Natural killer cell (primary cell): Measurements from ENCODE around the gene MAML3. TPM values are rescaled to one million over a fixed set of nuclear protein-coding genes. Genes with fewer than 3 reads are reported as not detected.

ENCODE experiments used
- ATAC-seq, 3 donors: fragments of 150-1000 bp in 2 of 3; fragments of 200-7000 bp in 1 of 3; cut with Tn5 transposase; 1 replicate in 1 of 3; 2 replicates in 2 of 3; pipeline ENCODE4 v1.10.0; 2021; ENCODE audit warnings: mild to moderate bottlenecking in 2 of 3, moderate library complexity in 2 of 3
- DNase-seq, 2 donors: peaks; one replicate each; pipeline versions ENCODE4 v3.0.0 to v3.0.0-alpha.2; 2013 to 2021; ENCODE audit warnings: mixed read lengths in 1 of 2
- H3K27ac ChIP-seq: one replicate; pipeline ENCODE4 v1.5.1; 2013; ENCODE audit warnings: mild to moderate bottlenecking, low read length
- H3K27me3 ChIP-seq: one replicate; pipeline ENCODE4 v1.6.1; 2013; ENCODE audit warnings: low read length; ENCODE audit not compliant: control insufficient read depth, insufficient read depth
- H3K36me3 ChIP-seq: one replicate; pipeline ENCODE4 v1.6.1; 2013; ENCODE audit warnings: low read length; ENCODE audit not compliant: control insufficient read depth, insufficient read depth
- H3K4me1 ChIP-seq: one replicate; pipeline ENCODE4 v1.6.1; 2013; ENCODE audit warnings: low read length; ENCODE audit not compliant: control insufficient read depth, insufficient read depth
- H3K4me3 ChIP-seq: one replicate; pipeline ENCODE4 v1.5.1; 2013; ENCODE audit warnings: low read length
- H3K9me3 ChIP-seq: one replicate; pipeline ENCODE4 v1.6.1; 2013; ENCODE audit warnings: low read length; ENCODE audit not compliant: control insufficient read depth, insufficient read depth
- H3K27ac Mint-ChIP-seq, 2 donors: one replicate each; pipeline ENCODE4 v1.8.0; 2022; ENCODE audit warnings: mild to moderate bottlenecking in 2 of 2, mixed read lengths in 2 of 2, moderate library complexity in 1 of 2
- H3K27me3 Mint-ChIP-seq, 2 donors: one replicate each; pipeline ENCODE4 v1.8.0; 2022; ENCODE audit warnings: low read depth in 2 of 2, mixed read lengths in 2 of 2
- H3K36me3 Mint-ChIP-seq: one replicate; pipeline ENCODE4 v1.8.0; 2022; ENCODE audit warnings: mixed read lengths
- H3K4me1 Mint-ChIP-seq, 2 donors: one replicate each; pipeline ENCODE4 v1.8.0; 2022; ENCODE audit warnings: mixed read lengths in 2 of 2
- H3K4me3 Mint-ChIP-seq: one replicate; pipeline ENCODE4 v1.8.0; 2022; ENCODE audit warnings: mild to moderate bottlenecking, moderate library complexity, mixed read lengths
- H3K9me3 Mint-ChIP-seq, 2 donors: one replicate each; pipeline ENCODE4 v1.8.0; 2022; ENCODE audit warnings: mixed read lengths in 2 of 2
- CTCF ChIP-seq: fragments of 200-600 bp; IDR thresholded peaks from one replicate; pipeline ENCODE4 v1.8.0; 2022; ENCODE audit warnings: antibody characterized with exemption
- WGBS: methylation state at CpG from one replicate; pipeline ENCODE4 v1.1.7; 2013; ENCODE audit warnings: missing lambda C conversion rate; ENCODE audit not compliant: insufficient coverage; 5-methylcytosine and 5-hydroxymethylcytosine counted together
- intact Hi-C: fragments of 100-400 bp; cut with micrococcal nuclease; formaldehyde crosslinking; loops from one replicate; pipeline ENCODE4 v1.14.2; 2022
- total RNA-seq, 4 donors: library from RNA; stranded (reverse); fragments of 120-200 nt in 1 of 4; gene quantifications; one replicate each; pipeline versions ENCODE4 v1.2.3 to v1.2.4, GENCODE V29; 2013 to 2022

MAML3 gene
- total RNA-seq, 3 donors from 2014 or later (not counting 1 experiment from before 2014, with no cell fraction given): 1.7 to 5.6 (median 2.8) TPM

- TF ChIP-seq CTCF: no peak
- peak overlapping the region; percentile 84 for H3K27ac ChIP-seq
- Mint-ChIP-seq H3K9me3 (no peaks in the 10 kb centered on the region), H3K4me3 (peak overlapping the region; percentile 93), H3K27me3 (peaks cover 7 to 8% of the 10 kb centered on the region in 2 donors), H3K4me1 (peaks cover 12 to 35% of the 10 kb centered on the region in 2 donors), H3K27ac (peak overlapping the region in 1 of 2 donors; percentile 85), H3K36me3 (no peaks in the 10 kb centered on the region)
- H3K4me3 ChIP-seq: peak overlapping the region; percentile 79
- no peaks in the 10 kb centered on the region for H3K9me3 ChIP-seq
- H3K4me1 ChIP-seq: peaks cover 29% of the 10 kb centered on the region
- no peaks in the 10 kb centered on the region for H3K27me3 ChIP-seq
- no peaks in the 10 kb centered on the region for H3K36me3 ChIP-seq
- DNase-seq (peak; percentile 45 to 86), ATAC-seq (peak; percentile 38 to 66 (median 49))
- intact Hi-C loops: loop anchor here (2.0 to 5.0 kb wide), 7 partner anchors 54 to 414 kb away; partner anchors contain the start of gene SCOC
- under 1% methylated on average over 84 of the region's 84 CpGs for WGBS
Observed at GRCh38 chr4:140150886-140151698, 2.9 kb downstream of the MAML3 start.

- Mint-ChIP-seq H3K9me3 (no peaks in the 10 kb centered on the region), H3K27ac (peak overlapping the region; percentile 23 to 85), H3K27me3 (peaks cover 7 to 8% of the 10 kb centered on the region in 2 donors), H3K4me3 (peak overlapping the region; percentile 87), H3K4me1 (peaks cover 12 to 35% of the 10 kb centered on the region in 2 donors), H3K36me3 (no peaks in the 10 kb centered on the region)
- intact Hi-C loops: loop anchor here (2.0 to 5.0 kb wide), 7 partner anchors 53 to 413 kb away; partner anchors contain the start of gene SCOC
- ATAC-seq (no peak), DNase-seq (no peak)
- Histone ChIP-seq H3K4me3 (peak overlapping the region; percentile 37), H3K4me1 (peaks cover 28% of the 10 kb centered on the region), H3K27me3 (no peaks in the 10 kb centered on the region), H3K27ac (peak overlapping the region; percentile 14), H3K36me3 (no peaks in the 10 kb centered on the region), H3K9me3 (no peaks in the 10 kb centered on the region)
- TF ChIP-seq CTCF: no peak
- WGBS: 0% methylated on average over 13 of the region's 13 CpGs
Observed at GRCh38 chr4:140150636-140150885, 3.4 kb downstream of the MAML3 start.

- peaks cover 8 to 9% of the 10 kb centered on the region in 2 donors for H3K27me3 Mint-ChIP-seq
- ATAC-seq (no peak), DNase-seq (peak; percentile 36 to 77)
- peak overlapping the region; percentile 23 to 85 for H3K27ac Mint-ChIP-seq
- TF ChIP-seq CTCF: no peak
- no peaks in the 10 kb centered on the region for H3K27me3 ChIP-seq
- H3K9me3 Mint-ChIP-seq: no peaks in the 10 kb centered on the region
- H3K36me3 ChIP-seq: no peaks in the 10 kb centered on the region
- intact Hi-C loops: loop anchor here (2.0 to 5.0 kb wide), 7 partner anchors 53 to 413 kb away; partner anchors contain the start of gene SCOC
- H3K9me3 ChIP-seq: no peaks in the 10 kb centered on the region
- peak overlapping the region; percentile 37 for H3K4me3 ChIP-seq
- H3K4me1 Mint-ChIP-seq: peaks cover 12 to 35% of the 10 kb centered on the region in 2 donors
- H3K4me1 ChIP-seq: peaks cover 28% of the 10 kb centered on the region
- peak overlapping the region; percentile 87 for H3K4me3 Mint-ChIP-seq
- no peaks in the 10 kb centered on the region for H3K36me3 Mint-ChIP-seq
- 2% methylated on average over 19 of the region's 20 CpGs for WGBS
- H3K27ac ChIP-seq: peak overlapping the region; percentile 14
Observed at GRCh38 chr4:140149846-140150635, 3.9 kb downstream of the MAML3 start.
